ENCODE data around the gene RSAD2. TPM values are rescaled to one million over a fixed set of nuclear protein-coding genes. Genes with fewer than 3 reads are reported as not detected.

The RSAD2 gene
- total and polyA plus RNA-seq, 2 donors (not counting 3 experiments of a cell fraction or from before 2014, with no cell fraction given): 0.03 to 0.18 TPM

GRCh38 chr2:6887751-6888192 lies 10.2 kb downstream of the RSAD2 start:
- Histone ChIP-seq H3K9me1 (replicated peaks; ENCODE audit: control insufficient read depth, extremely low read depth, insufficient read depth, low read length) (no peaks in the 10 kb centered on the region), H3K27me3 (ENCODE audit: control insufficient read depth in 2 of 2, insufficient read depth in 2 of 2, low read length in 2 of 2) (no peaks in the 10 kb centered on the region), H4K20me1 (replicated peaks; ENCODE audit: control insufficient read depth, extremely low read depth, insufficient read depth, low read length) (no peaks in the 10 kb centered on the region), H3K9me3 (replicated peaks; ENCODE audit: control insufficient read depth, insufficient read depth, low read length) (no peaks in the 10 kb centered on the region), H2AFZ (ENCODE audit: low read depth, low read length) (no peak overlapping the region), H3K79me2 (ENCODE audit: control insufficient read depth, insufficient read depth, low read length) (no peaks in the 10 kb centered on the region), H3K4me3 (replicated peaks in 1 of 3; ENCODE audit: insufficient read depth in 1 of 3, low read depth in 1 of 3, low read length in 3 of 3) (no peak overlapping the region), H3K27ac (ENCODE audit: insufficient read depth, low read depth, low read length) (no peak overlapping the region), H3K36me3 (ENCODE audit: control insufficient read depth in 2 of 2, extremely low read depth in 1 of 2, insufficient read depth in 2 of 2, low read length in 2 of 2) (no peaks in the 10 kb centered on the region), H3K9ac (replicated peaks; ENCODE audit: extremely low read depth, insufficient read depth, low read length) (no peak overlapping the region), H3K4me2 (ENCODE audit: insufficient read depth, low read length) (no peak overlapping the region), H3K4me1 (ENCODE audit: control insufficient read depth, extremely low read depth, insufficient read depth, low read length) (no peaks in the 10 kb centered on the region)
- TF ChIP-seq, protein P1, sequence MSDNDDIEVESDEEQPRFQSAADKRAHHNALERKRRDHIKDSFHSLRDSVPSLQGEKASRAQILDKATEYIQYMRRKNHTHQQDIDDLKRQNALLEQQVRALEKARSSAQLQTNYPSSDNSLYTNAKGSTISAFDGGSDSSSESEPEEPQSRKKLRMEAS (IDR thresholded peaks at IDR 0.05; ENCODE audit: insufficient read depth, insufficient read length): no peak
- TF ChIP-seq POLR2A (IDR thresholded peaks at IDR 0.05; ENCODE audit: low read depth, low read length): no peak
- TF ChIP-seq GATA2 (IDR thresholded peaks at IDR 0.05; ENCODE audit: insufficient read depth, insufficient read length, low read depth, low read length): no peak
- no peak for TF ChIP-seq CTCF (IDR thresholded peaks at IDR 0.05; ENCODE audit: extremely low read depth in 1 of 2, insufficient read depth in 1 of 2, low read depth in 1 of 2, low read length in 2 of 2)
- no peak for TF ChIP-seq EZH2 (IDR thresholded peaks at IDR 0.05; ENCODE audit: borderline replicate concordance, low read depth, low read length, severe bottlenecking)
- TF ChIP-seq JUN (IDR thresholded peaks at IDR 0.05; ENCODE audit: borderline replicate concordance, insufficient read depth, insufficient read length, low read depth): no peak
- TF ChIP-seq MYC (IDR thresholded peaks at IDR 0.05; ENCODE audit: low read depth, low read length): no peak
- TF ChIP-seq POLR2AphosphoS5 (IDR thresholded peaks at IDR 0.05; ENCODE audit: insufficient read depth, low read depth, low read length): no peak
- no peak for TF ChIP-seq FOS (IDR thresholded peaks at IDR 0.05; ENCODE audit: borderline replicate concordance, insufficient read depth, low read length)
- DNase-seq (ENCODE audit: low read depth, low spot score) (no peak), FAIRE-seq (no peak)
- intact Hi-C loops (cut with micrococcal nuclease) (no loop called here), dilution Hi-C loops (cut with MboI; ENCODE audit: extremely low pct_ligation_motif_present, low sequenced_read_pairs) (no loop called here)
- CTCF ChIA-PET: interaction anchor here (1.1 to 1.5 kb wide), 3 partner anchors 9 to 156 kb away, joined by 3 to 10 read pairs (median 3); no protein-coding TSS in a partner anchor
- BruUV-seq (replicated peaks): no TSS peak
- POLR2A ChIA-PET: no interaction called here
